Endodermal cell (in vitro differentiated cells): Measurements from ENCODE around the gene SESN3. TPM values are rescaled to one million over a fixed set of nuclear protein-coding genes. Genes with fewer than 3 reads are reported as not detected.

ENCODE experiments used
- DNase-seq: peaks from one replicate; pipeline ENCODE4 v3.0.0-alpha.2; 2017
- H3K27ac ChIP-seq: 2 replicates; pipeline ENCODE4 v1.5.1; 2013; ENCODE audit warnings: mild to moderate bottlenecking, low read depth, low read length, moderate library complexity
- H3K27me3 ChIP-seq: 2 replicates; pipeline ENCODE4 v1.6.1; 2013; ENCODE audit warnings: mild to moderate bottlenecking, low read length, moderate library complexity; ENCODE audit not compliant: insufficient read depth, control insufficient read depth, poor library complexity, severe bottlenecking
- H3K36me3 ChIP-seq: 2 replicates; pipeline ENCODE4 v1.7.0; 2013; ENCODE audit warnings: mild to moderate bottlenecking, low read length, moderate library complexity; ENCODE audit not compliant: control insufficient read depth, insufficient read depth
- H3K4me1 ChIP-seq: one replicate; pipeline ENCODE4 v1.7.0; 2013; ENCODE audit warnings: low read length; ENCODE audit not compliant: control insufficient read depth, insufficient read depth
- H3K4me3 ChIP-seq: 2 replicates; pipeline ENCODE4 v1.5.1; 2013; ENCODE audit warnings: mild to moderate bottlenecking, low read length, moderate library complexity
- H3K9ac ChIP-seq: 2 replicates; pipeline ENCODE4 v1.6.1; 2013; ENCODE audit warnings: mild to moderate bottlenecking, low read length, moderate library complexity; ENCODE audit not compliant: poor library complexity, severe bottlenecking; ENCODE audit errors: extremely low read depth
- H3K9me3 ChIP-seq: 2 replicates; pipeline ENCODE4 v1.6.1; 2013; ENCODE audit warnings: mild to moderate bottlenecking, low read length, moderate library complexity; ENCODE audit not compliant: control insufficient read depth
- H3K27ac Mint-ChIP-seq: 2 replicates; pipeline ENCODE4 v1.8.0; 2020; ENCODE audit warnings: mixed read lengths
- H3K27me3 Mint-ChIP-seq: 2 replicates; pipeline ENCODE4 v1.8.0; 2021; ENCODE audit warnings: mild to moderate bottlenecking, mixed read lengths; ENCODE audit not compliant: insufficient read depth
- H3K36me3 Mint-ChIP-seq: 2 replicates; pipeline ENCODE4 v1.8.0; 2020; ENCODE audit warnings: low read depth, mixed read lengths
- H3K4me1 Mint-ChIP-seq: 2 replicates; pipeline ENCODE4 v1.8.0; 2020; ENCODE audit warnings: mixed read lengths
- H3K4me3 Mint-ChIP-seq: 2 replicates; pipeline ENCODE4 v1.8.0; 2020; ENCODE audit warnings: mild to moderate bottlenecking, moderate library complexity, mixed read lengths
- H3K9me3 Mint-ChIP-seq: 2 replicates; pipeline ENCODE4 v1.8.0; 2020; ENCODE audit warnings: mild to moderate bottlenecking, mixed read lengths
- WGBS, 2 experiments: methylation state at CpG; one replicate each; pipeline versions ENCODE4 v1.1.5 to v1.1.7; 2013; ENCODE audit warnings: missing lambda C conversion rate in 2 of 2, mixed read lengths in 1 of 2; ENCODE audit not compliant: insufficient coverage in 1 of 2, insufficient read length in 1 of 2; 5-methylcytosine and 5-hydroxymethylcytosine counted together
- total RNA-seq, 2 donors: library from RNA; stranded (reverse); fragmentation: NEBNext Ultra II Directional in 1 of 2; extraction: Animal tissue kit (Norgen Biotek cat#: 25700) in 1 of 2; gene quantifications; 2 replicates in 1 of 2; 3 replicates in 1 of 2; pipeline ENCODE4 v1.2.1, GENCODE V29; 2021
- TF ChIP-seq, protein P1 (sequence below): fragments of 200-600 bp; sonication (generic); conservative IDR thresholded peaks from 2 replicates; pipeline ENCODE4 v1.5.0; 2021; ENCODE audit warnings: antibody characterized with exemption, mild to moderate bottlenecking

Gene SESN3
- total RNA-seq, 2 donors from 2014 or later: 33.6 to 43.1 TPM

DNA sequence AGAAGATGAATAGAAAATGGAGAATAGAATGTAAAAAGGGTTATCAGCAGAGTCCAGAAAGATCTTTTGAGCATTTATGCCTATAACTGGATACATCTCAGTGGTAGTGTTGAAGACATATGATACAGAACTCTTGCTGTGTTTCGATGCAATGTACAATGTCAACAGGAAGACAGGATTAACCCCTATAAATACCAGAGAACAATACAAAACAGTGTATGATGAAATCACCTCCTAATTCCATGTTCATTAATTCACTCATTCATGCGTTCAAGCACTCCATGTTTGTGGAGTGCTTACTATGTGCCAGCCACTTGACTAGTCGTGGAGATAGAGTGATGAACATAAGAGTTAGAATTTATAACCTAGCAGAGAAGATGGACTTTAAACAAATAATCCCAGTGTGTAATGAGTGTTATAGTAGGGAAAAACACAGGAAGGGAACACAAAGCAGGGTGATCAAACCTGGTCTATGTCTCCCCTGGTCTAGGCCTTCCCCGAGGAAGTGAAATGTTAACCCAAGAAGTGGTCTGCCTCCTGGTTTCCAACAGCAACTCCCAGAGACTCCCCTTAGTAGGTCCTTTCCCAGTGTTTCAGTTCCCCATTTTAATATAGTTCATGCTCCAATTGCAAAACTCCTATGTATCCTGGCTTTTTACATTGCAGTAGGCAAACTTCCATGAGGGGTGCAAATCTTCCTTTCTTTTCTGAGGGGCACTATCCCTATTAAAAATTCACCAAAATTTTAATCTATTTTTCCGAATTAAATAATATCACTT lies 9.1 kb upstream of the SESN3 start:
- TF ChIP-seq, protein P1, sequence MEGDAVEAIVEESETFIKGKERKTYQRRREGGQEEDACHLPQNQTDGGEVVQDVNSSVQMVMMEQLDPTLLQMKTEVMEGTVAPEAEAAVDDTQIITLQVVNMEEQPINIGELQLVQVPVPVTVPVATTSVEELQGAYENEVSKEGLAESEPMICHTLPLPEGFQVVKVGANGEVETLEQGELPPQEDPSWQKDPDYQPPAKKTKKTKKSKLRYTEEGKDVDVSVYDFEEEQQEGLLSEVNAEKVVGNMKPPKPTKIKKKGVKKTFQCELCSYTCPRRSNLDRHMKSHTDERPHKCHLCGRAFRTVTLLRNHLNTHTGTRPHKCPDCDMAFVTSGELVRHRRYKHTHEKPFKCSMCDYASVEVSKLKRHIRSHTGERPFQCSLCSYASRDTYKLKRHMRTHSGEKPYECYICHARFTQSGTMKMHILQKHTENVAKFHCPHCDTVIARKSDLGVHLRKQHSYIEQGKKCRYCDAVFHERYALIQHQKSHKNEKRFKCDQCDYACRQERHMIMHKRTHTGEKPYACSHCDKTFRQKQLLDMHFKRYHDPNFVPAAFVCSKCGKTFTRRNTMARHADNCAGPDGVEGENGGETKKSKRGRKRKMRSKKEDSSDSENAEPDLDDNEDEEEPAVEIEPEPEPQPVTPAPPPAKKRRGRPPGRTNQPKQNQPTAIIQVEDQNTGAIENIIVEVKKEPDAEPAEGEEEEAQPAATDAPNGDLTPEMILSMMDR: no peak

DNA sequence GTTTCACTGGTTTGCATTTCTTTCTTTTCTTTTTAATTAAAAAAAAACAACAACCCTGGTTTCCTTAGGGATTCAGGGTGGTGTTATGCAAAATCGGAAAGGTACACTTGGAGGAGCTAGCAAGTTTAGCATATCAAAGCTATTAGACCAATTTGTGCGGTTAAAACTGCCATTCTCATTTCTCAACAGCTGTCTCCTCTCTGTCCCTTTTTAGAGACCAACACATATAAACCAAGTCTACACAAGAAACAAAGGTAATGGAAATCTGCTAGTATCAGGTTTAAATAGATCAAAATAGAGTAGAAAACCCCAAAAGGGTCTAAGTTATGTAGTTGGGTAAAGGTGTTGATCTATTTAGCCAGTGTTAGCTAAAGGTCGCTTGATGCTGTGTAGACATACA lies 1.7 kb upstream of the SESN3 start:
- no peaks in the 10 kb centered on the region for H3K36me3 Mint-ChIP-seq
- no peaks in the 10 kb centered on the region for H3K9me3 ChIP-seq
- H3K27ac ChIP-seq: no peak overlapping the region
- H3K36me3 ChIP-seq: no peaks in the 10 kb centered on the region
- H3K27me3 Mint-ChIP-seq: peaks cover 15% of the 10 kb centered on the region
- peaks cover 20% of the 10 kb centered on the region for H3K27me3 ChIP-seq
- no peaks in the 10 kb centered on the region for H3K9me3 Mint-ChIP-seq
- peak overlapping the region; percentile 76 for H3K4me3 ChIP-seq
- H3K9ac ChIP-seq: no peak overlapping the region
- no peak for DNase-seq
- peaks cover 2% of the 10 kb centered on the region for H3K4me1 ChIP-seq
- H3K4me1 Mint-ChIP-seq: peaks cover 22% of the 10 kb centered on the region
- 21 to 59% methylated on average over 2 to 3 of the region's 3 CpGs for WGBS, 2 experiments
- TF ChIP-seq, protein P1: no peak
- no peak overlapping the region for H3K27ac Mint-ChIP-seq
- H3K4me3 Mint-ChIP-seq: no peak overlapping the region

More for the DNA sequence above, 9.1 kb upstream of the SESN3 start:
- WGBS, 2 experiments: 91 to 100% methylated on average over 3 to 5 of the region's 5 CpGs
- Histone ChIP-seq H3K9me3 (no peaks in the 10 kb centered on the region), H3K36me3 (no peaks in the 10 kb centered on the region), H3K4me1 (peaks cover 2% of the 10 kb centered on the region), H3K9ac (no peak overlapping the region), H3K4me3 (no peak overlapping the region), H3K27me3 (no peaks in the 10 kb centered on the region), H3K27ac (no peak overlapping the region)
- H3K27me3 Mint-ChIP-seq: no peaks in the 10 kb centered on the region
- H3K27ac Mint-ChIP-seq: no peak overlapping the region
- no peaks in the 10 kb centered on the region for H3K36me3 Mint-ChIP-seq
- H3K4me3 Mint-ChIP-seq: no peak overlapping the region
- H3K4me1 Mint-ChIP-seq: peaks cover 16% of the 10 kb centered on the region
- no peaks in the 10 kb centered on the region for H3K9me3 Mint-ChIP-seq
- no peak for DNase-seq

GRCh38 chr11:95231881-95232605 lies 1.0 kb upstream of the SESN3 start:
- Histone ChIP-seq H3K9me3 (no peaks in the 10 kb centered on the region), H3K4me1 (peaks cover 2% of the 10 kb centered on the region), H3K9ac (peak overlapping the region; percentile 26), H3K27me3 (peaks cover 20% of the 10 kb centered on the region), H3K4me3 (peak overlapping the region; percentile 76), H3K27ac (peak overlapping the region; percentile 84), H3K36me3 (no peaks in the 10 kb centered on the region)
- Mint-ChIP-seq H3K27ac (no peak overlapping the region), H3K9me3 (no peaks in the 10 kb centered on the region), H3K4me1 (peaks cover 22% of the 10 kb centered on the region), H3K27me3 (peaks cover 15% of the 10 kb centered on the region), H3K4me3 (no peak overlapping the region), H3K36me3 (no peaks in the 10 kb centered on the region)
- WGBS, 2 experiments: 11 to 32% methylated on average over 14 to 34 of the region's 35 CpGs
- TF ChIP-seq, protein P1: no peak
- DNase-seq: peak; percentile 88
